IPS-18c (cell line): ENCODE data around the gene IL1RL1.

Experiments used
- H3K4me3 ChIP-seq: 2 replicates; pipeline ENCODE4 v1.7.0; 2013; ENCODE audit warnings: low read depth, mild to moderate bottlenecking, low read length, moderate library complexity; ENCODE audit not compliant: insufficient read depth
- H3K9me3 ChIP-seq: one replicate; pipeline ENCODE4 v1.6.1; 2013; ENCODE audit warnings: mild to moderate bottlenecking, low read length, moderate library complexity; ENCODE audit not compliant: control insufficient read depth, insufficient read depth

Gene IL1RL1

GRCh38 chr2:102386867-102387541 lies 75.6 kb downstream of the IL1RL1 start:
- Histone ChIP-seq H3K4me3 (no peak overlapping the region), H3K9me3 (peaks cover 2% of the 10 kb centered on the region)

GRCh38 chr2:102387763-102388546 lies 76.6 kb downstream of the IL1RL1 start:
- no peak overlapping the region for H3K4me3 ChIP-seq
- peaks cover 2% of the 10 kb centered on the region for H3K9me3 ChIP-seq

- Histone ChIP-seq H3K4me3 (no peak overlapping the region), H3K9me3 (peaks cover 2% of the 10 kb centered on the region)
Observed at GRCh38 chr2:102391565-102391964, 80.2 kb downstream of the IL1RL1 start.

- Histone ChIP-seq H3K9me3 (peaks cover 2% of the 10 kb centered on the region), H3K4me3 (no peak overlapping the region)
Observed at GRCh38 chr2:102392096-102392495, 80.7 kb downstream of the IL1RL1 start.

GRCh38 chr2:102392942-102393341 lies 81.6 kb downstream of the IL1RL1 start:
- H3K4me3 ChIP-seq = no peak overlapping the region
- peaks cover 2% of the 10 kb centered on the region for H3K9me3 ChIP-seq

- Histone ChIP-seq H3K9me3 (no peaks in the 10 kb centered on the region), H3K4me3 (no peak overlapping the region)
Observed at GRCh38 chr2:102396012-102396411, 84.6 kb downstream of the IL1RL1 start.

- no peak overlapping the region for H3K4me3 ChIP-seq
- H3K9me3 ChIP-seq = no peaks in the 10 kb centered on the region
Observed at GRCh38 chr2:102397209-102397608, 85.8 kb downstream of the IL1RL1 start.

- no peak overlapping the region for H3K4me3 ChIP-seq
- no peaks in the 10 kb centered on the region for H3K9me3 ChIP-seq
Observed at GRCh38 chr2:102399499-102400141, 88.3 kb downstream of the IL1RL1 start.

GRCh38 chr2:102401456-102401855 lies 90.1 kb downstream of the IL1RL1 start:
- Histone ChIP-seq H3K9me3 (no peaks in the 10 kb centered on the region), H3K4me3 (no peak overlapping the region)
